KMS-11 (cell line): Measurements from ENCODE around the gene RAB1B.

Experiments used
- H2AFZ ChIP-seq: fragments of 200-600 bp; sonication (generic); 2 replicates; pipeline ENCODE4 v1.6.1; 2016; ENCODE audit warnings: antibody characterized with exemption, mixed run types, low read depth
- H3K27ac ChIP-seq: fragments of 200-600 bp; sonication (generic); 2 replicates; pipeline ENCODE4 v1.6.1; 2016; ENCODE audit warnings: mild to moderate bottlenecking, mixed run types
- H3K27me3 ChIP-seq: fragments of 200-600 bp; sonication (generic); 2 replicates; pipeline ENCODE4 v1.6.1; 2017; ENCODE audit warnings: mild to moderate bottlenecking, low read depth, mixed run types, moderate library complexity; ENCODE audit not compliant: insufficient read depth
- H3K36me3 ChIP-seq: fragments of 200-600 bp; sonication (generic); 2 replicates; pipeline ENCODE4 v1.6.1; 2017; ENCODE audit warnings: mild to moderate bottlenecking, mixed run types; ENCODE audit not compliant: insufficient read depth
- H3K4me1 ChIP-seq: fragments of 200-600 bp; sonication (generic); 2 replicates; pipeline ENCODE4 v1.6.1; 2016; ENCODE audit warnings: mild to moderate bottlenecking, low read depth, mixed run types; ENCODE audit not compliant: poor library complexity, severe bottlenecking
- H3K4me2 ChIP-seq: fragments of 200-600 bp; sonication (generic); 2 replicates; pipeline ENCODE4 v1.7.0; 2016; ENCODE audit warnings: mild to moderate bottlenecking, mixed run types
- H3K4me3 ChIP-seq: fragments of 200-600 bp; sonication (generic); IDR thresholded peaks from 2 replicates; pipeline ENCODE4 v1.6.1; 2017; ENCODE audit warnings: low read depth, low read length, mixed read lengths; ENCODE audit not compliant: insufficient read depth
- H3K79me2 ChIP-seq: fragments of 200-600 bp; sonication (generic); 2 replicates; pipeline ENCODE4 v1.6.1; 2016; ENCODE audit warnings: low read depth, mixed run types; ENCODE audit not compliant: insufficient read depth
- H3K9ac ChIP-seq: fragments of 200-600 bp; sonication (generic); 2 replicates; pipeline ENCODE4 v1.6.1; 2016; ENCODE audit warnings: mild to moderate bottlenecking, mixed run types
- H4K20me1 ChIP-seq: fragments of 200-600 bp; sonication (generic); 2 replicates; pipeline ENCODE4 v1.6.1; 2016; ENCODE audit warnings: mild to moderate bottlenecking, mixed run types; ENCODE audit not compliant: insufficient read depth
- TF ChIP-seq, protein P1 (sequence below): fragments of 200-600 bp; sonication (generic); conservative IDR thresholded peaks from 2 replicates; pipeline ENCODE4 v1.6.1; 2017; ENCODE audit warnings: low read depth, mild to moderate bottlenecking, antibody characterized with exemption, low read length, moderate library complexity, mixed read lengths

RAB1B gene

DNA sequence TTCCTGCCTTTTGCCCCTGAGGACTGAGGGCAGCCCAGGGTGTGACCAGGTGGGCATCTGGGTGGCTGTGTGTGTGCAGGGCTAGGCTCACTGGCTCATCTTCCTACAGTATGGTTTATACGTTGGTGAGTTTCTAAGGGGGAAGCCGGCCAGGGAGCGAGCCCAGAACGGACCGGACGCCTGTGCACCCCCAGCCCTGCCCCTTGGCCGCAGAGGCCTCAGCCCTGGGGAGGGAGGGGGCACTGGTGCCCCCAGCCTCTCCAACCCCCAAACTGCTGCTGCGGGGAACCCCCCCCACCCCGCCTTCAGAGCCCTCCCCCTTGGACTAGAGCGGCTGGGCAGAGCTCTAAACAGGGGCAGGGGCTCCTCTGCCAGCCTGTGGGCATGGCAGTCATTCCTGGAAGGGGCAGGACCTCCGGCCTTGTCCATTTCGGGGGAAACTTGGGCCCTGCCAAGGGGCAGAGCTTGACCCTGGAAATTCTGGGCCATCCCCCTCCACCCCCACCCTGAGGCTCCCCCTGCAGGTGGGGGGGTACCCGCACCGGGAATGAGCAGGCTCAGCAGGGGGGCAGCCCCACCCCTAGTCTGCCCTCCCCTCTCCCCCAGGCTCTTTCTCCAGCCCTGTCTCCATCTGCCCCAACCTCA lies 15.1 kb downstream of the RAB1B start:
- H3K79me2 ChIP-seq, result peaks cover 8% of the 10 kb centered on the region; the same call in 1 of the 2 replicates
- no peak overlapping the region for H2AFZ ChIP-seq
- no peak overlapping the region for H3K4me3 ChIP-seq
- no peak overlapping the region for H3K9ac ChIP-seq
- peaks cover 25% of the 10 kb centered on the region for H3K4me1 ChIP-seq
- no peaks in the 10 kb centered on the region for H4K20me1 ChIP-seq
- peaks cover 4% of the 10 kb centered on the region; the same call in 1 of the 2 replicates for H3K27me3 ChIP-seq
- no peaks in the 10 kb centered on the region for H3K36me3 ChIP-seq
- TF ChIP-seq, protein P1, sequence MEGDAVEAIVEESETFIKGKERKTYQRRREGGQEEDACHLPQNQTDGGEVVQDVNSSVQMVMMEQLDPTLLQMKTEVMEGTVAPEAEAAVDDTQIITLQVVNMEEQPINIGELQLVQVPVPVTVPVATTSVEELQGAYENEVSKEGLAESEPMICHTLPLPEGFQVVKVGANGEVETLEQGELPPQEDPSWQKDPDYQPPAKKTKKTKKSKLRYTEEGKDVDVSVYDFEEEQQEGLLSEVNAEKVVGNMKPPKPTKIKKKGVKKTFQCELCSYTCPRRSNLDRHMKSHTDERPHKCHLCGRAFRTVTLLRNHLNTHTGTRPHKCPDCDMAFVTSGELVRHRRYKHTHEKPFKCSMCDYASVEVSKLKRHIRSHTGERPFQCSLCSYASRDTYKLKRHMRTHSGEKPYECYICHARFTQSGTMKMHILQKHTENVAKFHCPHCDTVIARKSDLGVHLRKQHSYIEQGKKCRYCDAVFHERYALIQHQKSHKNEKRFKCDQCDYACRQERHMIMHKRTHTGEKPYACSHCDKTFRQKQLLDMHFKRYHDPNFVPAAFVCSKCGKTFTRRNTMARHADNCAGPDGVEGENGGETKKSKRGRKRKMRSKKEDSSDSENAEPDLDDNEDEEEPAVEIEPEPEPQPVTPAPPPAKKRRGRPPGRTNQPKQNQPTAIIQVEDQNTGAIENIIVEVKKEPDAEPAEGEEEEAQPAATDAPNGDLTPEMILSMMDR, result no peak; the same call in 1 of the 2 replicates
- no peak overlapping the region; the same call in 1 of the 2 replicates for H3K4me2 ChIP-seq
- no peak overlapping the region for H3K27ac ChIP-seq

DNA sequence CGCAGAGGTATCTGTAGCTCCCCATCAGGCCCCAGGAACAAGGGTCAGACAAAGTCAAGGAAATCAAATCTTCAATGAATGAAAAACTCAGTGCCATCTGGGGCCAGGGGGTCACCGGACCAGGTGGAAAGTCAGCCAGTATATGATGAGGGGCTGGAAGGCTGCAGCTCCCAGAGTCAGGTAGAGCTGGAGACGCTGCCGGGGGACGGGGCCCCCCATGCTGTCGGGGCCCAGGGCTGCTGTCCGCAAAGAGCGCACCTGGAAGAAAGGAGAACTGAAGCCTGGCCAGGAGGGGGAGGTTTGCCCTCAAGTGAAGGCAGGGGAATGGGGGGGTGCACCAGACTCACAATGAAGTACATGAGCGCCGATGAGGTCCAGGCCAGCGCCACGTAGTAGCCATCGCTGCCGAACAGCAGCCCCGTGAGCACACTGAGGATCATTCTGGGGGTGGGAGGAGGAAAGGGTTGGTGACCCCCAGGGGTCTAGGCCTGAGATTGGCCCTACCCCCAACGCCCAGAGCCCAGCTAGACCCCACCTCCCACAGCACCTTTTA lies 16.2 kb downstream of the RAB1B start:
- Histone ChIP-seq H4K20me1 (no peaks in the 10 kb centered on the region), H3K27me3 (no peaks in the 10 kb centered on the region; the same call in 1 of the 2 replicates), H3K79me2 (peaks cover 8% of the 10 kb centered on the region; the same call in 1 of the 2 replicates), H3K9ac (no peak overlapping the region), H3K36me3 (no peaks in the 10 kb centered on the region), H3K4me3 (no peak overlapping the region), H3K4me1 (peaks cover 22% of the 10 kb centered on the region), H3K27ac (no peak overlapping the region), H2AFZ (no peak overlapping the region), H3K4me2 (no peak overlapping the region)
- TF ChIP-seq, protein P1, result no peak

DNA sequence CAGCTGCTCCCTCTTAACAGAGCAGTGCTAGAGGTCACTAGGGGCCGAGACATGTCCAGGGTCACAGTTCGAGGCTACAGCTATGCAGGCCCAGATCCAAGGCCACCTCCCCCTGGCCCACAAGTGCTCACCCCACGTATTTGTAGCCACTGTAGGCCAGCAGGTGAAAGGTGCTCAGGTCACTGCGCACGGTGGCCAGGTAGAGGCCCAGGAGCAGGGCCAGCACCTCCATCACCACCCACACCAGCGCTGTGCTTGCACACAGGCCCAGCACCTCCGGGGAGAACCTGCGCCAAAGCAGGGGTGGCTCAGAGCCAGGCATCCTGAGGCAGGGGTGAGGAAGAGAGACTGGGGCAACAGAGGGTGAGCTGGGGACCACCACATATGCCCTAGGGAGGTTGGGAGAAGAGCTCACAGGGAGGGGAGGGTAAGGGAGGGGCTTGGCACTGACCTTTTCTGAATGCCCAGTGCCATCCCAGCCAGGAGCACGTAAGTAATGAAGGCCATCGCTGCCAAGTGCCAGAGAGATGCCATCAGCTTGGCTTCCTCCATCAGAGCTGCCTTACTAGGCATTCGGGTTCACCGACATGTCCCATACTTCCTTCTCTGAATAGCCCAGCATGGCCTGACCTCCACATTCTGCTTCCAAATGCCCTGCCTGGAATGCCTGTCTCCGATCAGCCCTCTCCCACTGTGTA lies 17.0 kb downstream of the RAB1B start:
- H3K4me2 ChIP-seq, result no peak overlapping the region
- no peaks in the 10 kb centered on the region for H3K27me3 ChIP-seq
- H2AFZ ChIP-seq, result no peak overlapping the region
- no peaks in the 10 kb centered on the region for H3K36me3 ChIP-seq
- H3K4me1 ChIP-seq, result peaks cover 30% of the 10 kb centered on the region
- TF ChIP-seq, protein P1, result no peak
- H4K20me1 ChIP-seq, result no peaks in the 10 kb centered on the region
- H3K4me3 ChIP-seq, result no peak overlapping the region
- peaks cover 8% of the 10 kb centered on the region; the same call in 1 of the 2 replicates for H3K79me2 ChIP-seq
- H3K27ac ChIP-seq, result no peak overlapping the region
- H3K9ac ChIP-seq, result no peak overlapping the region

DNA sequence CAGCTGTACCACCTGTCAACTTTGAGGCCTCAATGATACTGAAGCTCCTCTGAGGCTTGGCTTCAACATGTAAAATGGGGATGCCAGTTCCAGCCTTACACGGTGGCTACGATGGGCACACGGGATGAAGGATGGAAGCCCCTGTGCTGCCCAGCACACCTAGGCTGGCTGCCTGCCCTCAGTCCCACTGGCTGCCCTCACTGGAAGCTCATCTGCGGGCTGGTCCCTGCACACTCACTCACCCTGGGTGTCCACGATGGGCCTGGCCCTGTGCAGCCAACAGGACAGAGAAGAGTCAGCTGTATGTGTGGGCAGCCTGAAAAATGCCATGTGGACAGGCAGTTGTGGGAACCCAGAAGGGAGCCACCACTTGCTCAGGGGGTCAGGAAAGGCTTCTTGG lies 18.3 kb downstream of the RAB1B start:
- no peak overlapping the region for H3K4me3 ChIP-seq

More for the DNA sequence above, 18.3 kb downstream of the RAB1B start:
- Histone ChIP-seq H3K27ac (no peak overlapping the region), H3K9ac (no peak overlapping the region), H3K79me2 (peaks cover 8% of the 10 kb centered on the region; the same call in 1 of the 2 replicates), H2AFZ (no peak overlapping the region), H3K4me1 (peaks cover 29% of the 10 kb centered on the region), H3K27me3 (no peaks in the 10 kb centered on the region), H3K36me3 (no peaks in the 10 kb centered on the region), H4K20me1 (no peaks in the 10 kb centered on the region), H3K4me2 (no peak overlapping the region)
- TF ChIP-seq, protein P1, result no peak
